Endothelial cell of umbilical vein (primary cell): ENCODE results near the gene RTP3. TPM values are rescaled to one million over a fixed set of nuclear protein-coding genes. Genes with fewer than 3 reads are reported as not detected.
"Not testable (repeated sequence)": the region's sequence is repeated elsewhere in the genome, so short reads cannot be mapped to it uniquely, and the experiment has no call there.

ENCODE experiments used
- BruUV-seq: library from RNA; stranded (reverse); fragments of 400-500 nt; replicated peaks from 2 replicates; lab custom pipeline; 2021; lab: Mats Ljungman, UMichigan
- CTCF ChIA-PET: fragments of 300-600, 350-600 bp; sonication (Branson Sonifier 250); formaldehyde crosslinking; loops from one replicate; lab custom pipeline; 2021; ENCODE audit warnings: antibody characterized with exemption, inconsistent platforms; lab: Charles Lee
- POLR2A ChIA-PET: fragments of 300-600, 350-600 bp; sonication (Branson Sonifier 250); formaldehyde crosslinking; loops from one replicate; lab custom pipeline; 2021; ENCODE audit warnings: antibody characterized with exemption, inconsistent platforms; lab: Charles Lee
- DNase-seq: peaks from one replicate; pipeline ENCODE4 v3.0.0-alpha.2; 2011; ENCODE audit warnings: low read depth, low spot score
- FAIRE-seq: peaks from 2 replicates; lab custom pipeline; 2011; peaks lifted over from hg19 to GRCh38; lab: Jason Lieb, UNC
- H2AFZ ChIP-seq: 2 replicates; pipeline ENCODE4 v1.6.0; 2012; ENCODE audit warnings: low read depth, low read length, control low read depth, inconsistent platforms
- H3K27ac ChIP-seq: 2 replicates; pipeline ENCODE4 v1.5.1; 2011; ENCODE audit warnings: low read depth, mild to moderate bottlenecking, control low read depth, low read length, moderate library complexity; ENCODE audit not compliant: insufficient read depth
- H3K27me3 ChIP-seq, 2 experiments: 2 replicates each; pipeline versions ENCODE4 v1.6.0 to v1.6.1; 2011; ENCODE audit warnings: low read length in 2 of 2, mixed read lengths in 1 of 2; ENCODE audit not compliant: control insufficient read depth in 2 of 2, insufficient read depth in 2 of 2
- H3K36me3 ChIP-seq, 2 experiments: 2 replicates in 1 of 2; 3 replicates in 1 of 2; pipeline ENCODE4 v1.5.1; 2011; ENCODE audit warnings: low read length in 2 of 2, mild to moderate bottlenecking in 1 of 2, moderate library complexity in 1 of 2; ENCODE audit not compliant: control insufficient read depth in 2 of 2, insufficient read depth in 2 of 2; ENCODE audit errors: extremely low read depth in 1 of 2
- H3K4me1 ChIP-seq: 3 replicates; pipeline ENCODE4 v1.5.1; 2011; ENCODE audit warnings: mild to moderate bottlenecking, low read length; ENCODE audit not compliant: control insufficient read depth, insufficient read depth; ENCODE audit errors: extremely low read depth
- H3K4me2 ChIP-seq: 2 replicates; pipeline ENCODE4 v1.6.1; 2011; ENCODE audit warnings: low read length, control low read depth, mixed read lengths; ENCODE audit not compliant: insufficient read depth
- H3K4me3 ChIP-seq, 3 experiments: fragments of 200-600 bp in 1 of 3; sonication (generic), shearing (Covaris generic) in 1 of 3; replicated peaks in 1 of 3; 2 replicates each; pipeline ENCODE4 v1.5.1; 2011 to 2016; ENCODE audit warnings: control low read depth in 3 of 3, low read length in 3 of 3, mild to moderate bottlenecking in 2 of 3, inconsistent platforms in 1 of 3, low read depth in 1 of 3, moderate library complexity in 1 of 3; ENCODE audit not compliant: insufficient read depth in 1 of 3
- H3K79me2 ChIP-seq: 2 replicates; pipeline ENCODE4 v1.6.0; 2012; ENCODE audit warnings: low read length, inconsistent platforms; ENCODE audit not compliant: control insufficient read depth, insufficient read depth
- H3K9ac ChIP-seq: replicated peaks from 2 replicates; pipeline ENCODE3; 2011; ENCODE audit warnings: low read length, control low read depth; ENCODE audit not compliant: insufficient read depth; ENCODE audit errors: extremely low read depth
- H3K9me1 ChIP-seq: replicated peaks from 3 replicates; pipeline ENCODE4 v1.6.0; 2011; ENCODE audit warnings: mild to moderate bottlenecking, low read length; ENCODE audit not compliant: control insufficient read depth, insufficient read depth; ENCODE audit errors: extremely low read depth
- H3K9me3 ChIP-seq: replicated peaks from 2 replicates; pipeline ENCODE4 v1.5.1; 2012; ENCODE audit warnings: low read length, inconsistent platforms; ENCODE audit not compliant: control insufficient read depth, insufficient read depth
- H4K20me1 ChIP-seq: replicated peaks from 2 replicates; pipeline ENCODE3; 2011; ENCODE audit warnings: mild to moderate bottlenecking, low read length; ENCODE audit not compliant: control insufficient read depth, insufficient read depth; ENCODE audit errors: extremely low read depth
- EZH2 ChIP-seq: IDR thresholded peaks from 2 replicates; pipeline ENCODE4 v1.6.1; 2012; ENCODE audit warnings: borderline replicate concordance, low read depth, mild to moderate bottlenecking, moderate library complexity, low read length, inconsistent platforms; ENCODE audit not compliant: severe bottlenecking
- FOS ChIP-seq: IDR thresholded peaks from 2 replicates; pipeline ENCODE4 v1.6.1; 2011; ENCODE audit warnings: mild to moderate bottlenecking, low read length, moderate library complexity, borderline replicate concordance; ENCODE audit not compliant: insufficient read depth
- GATA2 ChIP-seq: IDR thresholded peaks from 2 replicates; pipeline ENCODE4 v1.7.0; 2011; ENCODE audit warnings: low read depth, mild to moderate bottlenecking, moderate library complexity, mixed read lengths, low read length; ENCODE audit not compliant: insufficient read length, insufficient read depth
- JUN ChIP-seq: IDR thresholded peaks from 2 replicates; pipeline ENCODE4 v1.6.1; 2011; ENCODE audit warnings: borderline replicate concordance, low read depth; ENCODE audit not compliant: insufficient read length, insufficient read depth
- MYC ChIP-seq: IDR thresholded peaks from one replicate; pipeline ENCODE4 v1.6.1; 2011; ENCODE audit warnings: mild to moderate bottlenecking, low read depth, low read length
- POLR2A ChIP-seq: IDR thresholded peaks from 2 replicates; pipeline ENCODE4 v1.6.1; 2012; ENCODE audit warnings: low read depth, mild to moderate bottlenecking, control low read depth, low read length
- POLR2AphosphoS5 ChIP-seq: IDR thresholded peaks from 2 replicates; pipeline ENCODE4 v1.6.1; 2012; ENCODE audit warnings: low read depth, mild to moderate bottlenecking, control low read depth, low read length, moderate library complexity; ENCODE audit not compliant: insufficient read depth
- dilution Hi-C: fragments of 300-500 bp; cut with MboI; formaldehyde crosslinking; loops from one replicate; pipeline ENCODE4 v1.15.0; 2019; ENCODE audit warnings: low sequenced_read_pairs; ENCODE audit not compliant: extremely low pct_ligation_motif_present
- intact Hi-C: fragments of 100-400 bp; cut with micrococcal nuclease; formaldehyde crosslinking; loops from one replicate; pipeline ENCODE4 v1.10.0; 2022
- polyA plus RNA-seq, 4 experiments: library from polyadenylated mRNA; depleted of rRNA in 3 of 4; stranded (reverse) in 3 of 4; unstranded in 1 of 4; fragments of >200 nt; gene quantifications; 2 replicates each; pipeline versions ENCODE4 v1.2.1 to v1.2.3, GENCODE V29; 2011 to 2012; ENCODE audit warnings: missing spikeins in 1 of 4
- total RNA-seq: library from RNA; stranded (reverse); gene quantifications from 2 replicates; pipeline ENCODE4 v1.2.3, GENCODE V29; 2021
- TF ChIP-seq, protein P1 (sequence below): IDR thresholded peaks from 2 replicates; pipeline ENCODE4 v1.6.1; 2011; ENCODE audit not compliant: insufficient read depth, insufficient read length
- TF ChIP-seq, protein P2 (sequence below), 2 donors: IDR thresholded peaks; 1 replicate in 1 of 2; 2 replicates in 1 of 2; pipeline ENCODE4 v1.5.1; 2011; ENCODE audit warnings: low read length in 2 of 2, mild to moderate bottlenecking in 2 of 2, moderate library complexity in 2 of 2, control low read depth in 1 of 2, inconsistent platforms in 1 of 2, low read depth in 1 of 2; ENCODE audit not compliant: insufficient read depth in 1 of 2; ENCODE audit errors: extremely low read depth in 1 of 2

Gene RTP3
- total and polyA plus RNA-seq, 2 donors (not counting 3 experiments of a cell fraction or from before 2014, with no cell fraction given): 0.06 TPM; not detected in 1

DNA sequence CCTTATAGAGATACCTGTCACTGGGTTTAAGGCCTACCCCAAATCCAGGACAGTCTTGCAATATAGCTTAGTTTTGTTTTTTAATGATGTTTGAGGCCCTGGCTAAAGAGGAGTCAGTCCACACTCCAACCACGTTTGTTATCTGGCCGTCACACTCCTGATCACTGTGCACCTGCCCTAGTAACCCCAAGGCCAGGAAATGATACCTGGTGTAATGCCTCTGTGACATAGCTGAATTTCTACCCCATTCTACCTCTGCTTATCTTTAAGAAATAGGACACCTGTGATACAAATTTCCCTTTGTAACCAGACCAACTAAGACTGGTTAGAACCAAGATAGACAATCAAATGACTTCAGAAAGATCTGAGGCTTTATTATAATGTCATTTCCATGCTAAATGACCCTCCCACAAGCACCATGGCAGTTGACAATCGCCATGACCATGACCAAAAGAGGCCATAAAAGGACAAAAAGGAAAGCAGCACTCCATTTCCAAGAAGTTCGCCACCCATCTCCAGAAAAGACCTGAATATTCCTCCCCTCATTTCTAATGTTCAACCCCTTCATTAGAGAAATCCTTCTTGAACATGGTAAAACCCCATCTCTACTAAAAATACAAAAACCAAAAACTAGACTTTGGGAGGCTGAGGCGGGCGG, 4.8 kb upstream of the RTP3 start:
- Histone ChIP-seq H3K79me2 (no peaks in the 10 kb centered on the region), H3K4me3 (no peak overlapping the region), H3K27me3 (peaks cover 0 to 7% of the 10 kb centered on the region in 2 experiments), H4K20me1 (no peaks in the 10 kb centered on the region), H3K36me3 (no peaks in the 10 kb centered on the region), H3K27ac (no peak overlapping the region), H3K9me3 (no peaks in the 10 kb centered on the region), H3K4me2 (no peak overlapping the region), H3K9me1 (no peaks in the 10 kb centered on the region), H2AFZ (no peak overlapping the region), H3K4me1 (peaks cover 14% of the 10 kb centered on the region), H3K9ac (no peak overlapping the region)
- BruUV-seq: no TSS peak
- ChIA-PET POLR2A (interaction anchor here (0.5 kb wide), 1 partner anchor 127 kb away, joined by 3 read pairs; no protein-coding TSS in a partner anchor), CTCF (interaction anchor here (1.1 to 1.4 kb wide), 4 partner anchors 10 to 137 kb away, joined by 3 to 10 read pairs (median 4); no protein-coding TSS in a partner anchor)
- FAIRE-seq (no peak), DNase-seq (no peak)
- dilution Hi-C loops (no loop called here), intact Hi-C loops (no loop called here)
- no peak for TF ChIP-seq POLR2AphosphoS5
- TF ChIP-seq EZH2: no peak
- TF ChIP-seq, protein P1, sequence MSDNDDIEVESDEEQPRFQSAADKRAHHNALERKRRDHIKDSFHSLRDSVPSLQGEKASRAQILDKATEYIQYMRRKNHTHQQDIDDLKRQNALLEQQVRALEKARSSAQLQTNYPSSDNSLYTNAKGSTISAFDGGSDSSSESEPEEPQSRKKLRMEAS: no peak
- no peak for TF ChIP-seq MYC
- TF ChIP-seq JUN: no peak
- no peak for TF ChIP-seq GATA2
- no peak for TF ChIP-seq FOS
- no peak for TF ChIP-seq POLR2A
- TF ChIP-seq, protein P2, sequence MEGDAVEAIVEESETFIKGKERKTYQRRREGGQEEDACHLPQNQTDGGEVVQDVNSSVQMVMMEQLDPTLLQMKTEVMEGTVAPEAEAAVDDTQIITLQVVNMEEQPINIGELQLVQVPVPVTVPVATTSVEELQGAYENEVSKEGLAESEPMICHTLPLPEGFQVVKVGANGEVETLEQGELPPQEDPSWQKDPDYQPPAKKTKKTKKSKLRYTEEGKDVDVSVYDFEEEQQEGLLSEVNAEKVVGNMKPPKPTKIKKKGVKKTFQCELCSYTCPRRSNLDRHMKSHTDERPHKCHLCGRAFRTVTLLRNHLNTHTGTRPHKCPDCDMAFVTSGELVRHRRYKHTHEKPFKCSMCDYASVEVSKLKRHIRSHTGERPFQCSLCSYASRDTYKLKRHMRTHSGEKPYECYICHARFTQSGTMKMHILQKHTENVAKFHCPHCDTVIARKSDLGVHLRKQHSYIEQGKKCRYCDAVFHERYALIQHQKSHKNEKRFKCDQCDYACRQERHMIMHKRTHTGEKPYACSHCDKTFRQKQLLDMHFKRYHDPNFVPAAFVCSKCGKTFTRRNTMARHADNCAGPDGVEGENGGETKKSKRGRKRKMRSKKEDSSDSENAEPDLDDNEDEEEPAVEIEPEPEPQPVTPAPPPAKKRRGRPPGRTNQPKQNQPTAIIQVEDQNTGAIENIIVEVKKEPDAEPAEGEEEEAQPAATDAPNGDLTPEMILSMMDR (IDR thresholded peaks at IDR 0.05; ENCODE audit: extremely low read depth in 1 of 2, insufficient read depth in 1 of 2, low read depth in 1 of 2, low read length in 2 of 2): no peak

DNA sequence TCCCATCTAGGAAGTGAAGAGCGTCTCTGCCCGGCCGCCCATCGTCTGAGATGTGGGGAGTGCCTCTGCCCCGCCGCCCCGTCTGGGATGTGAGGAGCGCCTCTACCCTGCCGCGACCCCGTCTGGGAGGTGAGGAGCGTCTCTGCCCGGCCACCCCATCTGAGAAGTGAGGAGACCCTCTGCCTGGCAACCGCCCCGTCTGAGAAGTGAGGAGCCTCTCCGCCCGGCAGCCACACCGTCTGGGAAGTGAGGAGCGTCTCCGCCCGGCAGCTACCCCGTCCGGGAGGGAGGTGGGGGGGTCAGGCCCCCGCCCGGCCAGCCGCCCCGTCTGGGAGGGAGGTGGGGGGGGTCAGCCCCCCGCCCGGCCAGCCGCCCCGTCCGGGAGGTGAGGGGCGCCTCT, 3.3 kb upstream of the RTP3 start:
- FAIRE-seq, H3K4me3 ChIP-seq, H2AFZ ChIP-seq, H3K27ac ChIP-seq, POLR2A ChIA-PET, intact Hi-C loops, H3K4me2 ChIP-seq, H3K9me1 ChIP-seq, H3K9ac ChIP-seq, H4K20me1 ChIP-seq, H3K79me2 ChIP-seq, H3K9me3 ChIP-seq, H3K27me3 ChIP-seq, DNase-seq, CTCF ChIA-PET, H3K36me3 ChIP-seq, BruUV-seq, dilution Hi-C loops: not testable (repeated sequence)
- peaks cover 12% of the 10 kb centered on the region for H3K4me1 ChIP-seq
